ENCODE data around the gene SPC25. TPM values are rescaled to one million over a fixed set of nuclear protein-coding genes. Genes with fewer than 3 reads are reported as not detected.

SPC25 gene
- total and polyA plus RNA-seq, 10 of the 15 experiments (the other 5 are each of a cell fraction or from before 2014, with no cell fraction given) = 18.7 to 61.5 (median 32.0) TPM

GRCh38 chr2:168929031-168929430 lies 38.8 kb upstream of the SPC25 start (continued):
- TF ChIP-seq PBX3 (IDR thresholded peaks at IDR 0.05; ENCODE audit: insufficient replicate concordance, low read depth, low read length) (no peak), ZSCAN29 (IDR thresholded peaks at IDR 0.05) (no peak)

- ChIA-PET RAD21 (ENCODE audit: unreplicated experiment) (no interaction called here), CTCF (no interaction called here), SMC1A (ENCODE audit: uncharacterized antibody, unreplicated experiment) (no interaction called here), POLR2A (no interaction called here)
- Histone ChIP-seq H3K4me1 (ENCODE audit: control insufficient read depth, insufficient read depth, low read length) (no peaks in the 10 kb centered on the region), H3K4me3 (no peak overlapping the region), H3K4me2 (ENCODE audit: control insufficient read depth, insufficient read depth) (no peak overlapping the region), H3K36me3 (ENCODE audit: control insufficient read depth in 2 of 2, insufficient read depth in 2 of 2, low read length in 1 of 2) (no peaks in the 10 kb centered on the region), H4K20me1 (ENCODE audit: control insufficient read depth, insufficient read depth) (no peaks in the 10 kb centered on the region), H2AFZ (ENCODE audit: control insufficient read depth, low read depth, low read length) (no peak overlapping the region), H3K27ac (ENCODE audit: control insufficient read depth, insufficient read depth) (no peak overlapping the region), H3K79me2 (ENCODE audit: control insufficient read depth, insufficient read depth, low read length) (no peaks in the 10 kb centered on the region), H3K9ac (ENCODE audit: control insufficient read depth, insufficient read depth, low read length) (no peak overlapping the region), H3K27me3 (replicated peaks in 1 of 2; ENCODE audit: control insufficient read depth in 2 of 2, insufficient read depth in 2 of 2, low read length in 1 of 2) (peaks cover 2 to 3% of the 10 kb centered on the region in 2 experiments; a peak in 3 of 4 replicates), H3K9me3 (replicated peaks; ENCODE audit: control insufficient read depth, insufficient read depth, low read length) (no peaks in the 10 kb centered on the region)
- ATAC-seq (no peak), DNase-seq (ENCODE audit: low read depth, low spot score) (no peak), FAIRE-seq (no peak)
- in situ Hi-C loops (cut with MboI) = no loop called here
- BruUV-seq (replicated peaks) = no TSS peak
- intact Hi-C loops (cut with micrococcal nuclease; ENCODE audit: unreplicated experiment) = no loop called here
- 15% methylated on average over 3 of the region's 3 CpGs for WGBS (ENCODE audit: insufficient coverage, insufficient replicate concordance, low lambda C conversion rate, missing lambda C conversion rate)
- TF ChIP-seq SIN3A (IDR thresholded peaks at IDR 0.05; ENCODE audit: low read depth, low read length) = no peak
- TF ChIP-seq ZNF274 (IDR thresholded peaks at IDR 0.05; ENCODE audit: insufficient read depth, insufficient read length) = no peak
- no peak for TF ChIP-seq BCL3 (IDR thresholded peaks at IDR 0.05; ENCODE audit: borderline replicate concordance, insufficient read depth, low read depth, low read length, poor library complexity, severe bottlenecking)
- TF ChIP-seq E2F8 (IDR thresholded peaks at IDR 0.05; ENCODE audit: low read depth, partially characterized antibody) = no peak
- no peak for TF ChIP-seq SKIL (IDR thresholded peaks at IDR 0.05; ENCODE audit: low read depth, poor library complexity, severe bottlenecking)
- no peak for TF ChIP-seq HDAC2 (IDR thresholded peaks at IDR 0.05)
- TF ChIP-seq FOXM1 (IDR thresholded peaks at IDR 0.05; ENCODE audit: low read depth, low read length) = no peak
- no peak for TF ChIP-seq SREBF2 (IDR thresholded peaks at IDR 0.05; ENCODE audit: low read length)
- TF ChIP-seq MAX (IDR thresholded peaks at IDR 0.05; ENCODE audit: low read depth, low read length) = no peak
- TF ChIP-seq HDAC6 (IDR thresholded peaks at IDR 0.05; ENCODE audit: unreplicated experiment) = no peak
- TF ChIP-seq NRF1 (conservative IDR thresholded peaks at IDR 0.05; ENCODE audit: low read depth, low read length) = no peak
- TF ChIP-seq RUNX3 (IDR thresholded peaks at IDR 0.05; ENCODE audit: low read length) = no peak
- no peak for TF ChIP-seq SREBF1 (IDR thresholded peaks at IDR 0.05; ENCODE audit: low read length)
These were observed 38.0 kb upstream of the SPC25 start for GRCh38 chr2:168928113-168928831.
